KMS-11 (cell line): ENCODE results near the gene OR2M2.

Source experiments
- H2AFZ ChIP-seq: fragments of 200-600 bp; sonication (generic); 2 replicates; pipeline ENCODE4 v1.6.1; 2016; ENCODE audit warnings: antibody characterized with exemption, mixed run types, low read depth
- H3K27ac ChIP-seq: fragments of 200-600 bp; sonication (generic); 2 replicates; pipeline ENCODE4 v1.6.1; 2016; ENCODE audit warnings: mild to moderate bottlenecking, mixed run types
- H3K27me3 ChIP-seq: fragments of 200-600 bp; sonication (generic); 2 replicates; pipeline ENCODE4 v1.6.1; 2017; ENCODE audit warnings: mild to moderate bottlenecking, low read depth, mixed run types, moderate library complexity; ENCODE audit not compliant: insufficient read depth
- H3K36me3 ChIP-seq: fragments of 200-600 bp; sonication (generic); 2 replicates; pipeline ENCODE4 v1.6.1; 2017; ENCODE audit warnings: mild to moderate bottlenecking, mixed run types; ENCODE audit not compliant: insufficient read depth
- H3K4me1 ChIP-seq: fragments of 200-600 bp; sonication (generic); 2 replicates; pipeline ENCODE4 v1.6.1; 2016; ENCODE audit warnings: mild to moderate bottlenecking, low read depth, mixed run types; ENCODE audit not compliant: poor library complexity, severe bottlenecking
- H3K4me2 ChIP-seq: fragments of 200-600 bp; sonication (generic); 2 replicates; pipeline ENCODE4 v1.7.0; 2016; ENCODE audit warnings: mild to moderate bottlenecking, mixed run types
- H3K4me3 ChIP-seq: fragments of 200-600 bp; sonication (generic); IDR thresholded peaks from 2 replicates; pipeline ENCODE4 v1.6.1; 2017; ENCODE audit warnings: low read depth, low read length, mixed read lengths; ENCODE audit not compliant: insufficient read depth
- H3K79me2 ChIP-seq: fragments of 200-600 bp; sonication (generic); 2 replicates; pipeline ENCODE4 v1.6.1; 2016; ENCODE audit warnings: low read depth, mixed run types; ENCODE audit not compliant: insufficient read depth
- H3K9ac ChIP-seq: fragments of 200-600 bp; sonication (generic); 2 replicates; pipeline ENCODE4 v1.6.1; 2016; ENCODE audit warnings: mild to moderate bottlenecking, mixed run types
- H4K20me1 ChIP-seq: fragments of 200-600 bp; sonication (generic); 2 replicates; pipeline ENCODE4 v1.6.1; 2016; ENCODE audit warnings: mild to moderate bottlenecking, mixed run types; ENCODE audit not compliant: insufficient read depth
- TF ChIP-seq, protein P1 (sequence below): fragments of 200-600 bp; sonication (generic); conservative IDR thresholded peaks from 2 replicates; pipeline ENCODE4 v1.6.1; 2017; ENCODE audit warnings: low read depth, mild to moderate bottlenecking, antibody characterized with exemption, low read length, moderate library complexity, mixed read lengths

OR2M2 gene

GRCh38 chr1:248158758-248159157, 15.9 kb upstream of the OR2M2 start:
- TF ChIP-seq, protein P1, sequence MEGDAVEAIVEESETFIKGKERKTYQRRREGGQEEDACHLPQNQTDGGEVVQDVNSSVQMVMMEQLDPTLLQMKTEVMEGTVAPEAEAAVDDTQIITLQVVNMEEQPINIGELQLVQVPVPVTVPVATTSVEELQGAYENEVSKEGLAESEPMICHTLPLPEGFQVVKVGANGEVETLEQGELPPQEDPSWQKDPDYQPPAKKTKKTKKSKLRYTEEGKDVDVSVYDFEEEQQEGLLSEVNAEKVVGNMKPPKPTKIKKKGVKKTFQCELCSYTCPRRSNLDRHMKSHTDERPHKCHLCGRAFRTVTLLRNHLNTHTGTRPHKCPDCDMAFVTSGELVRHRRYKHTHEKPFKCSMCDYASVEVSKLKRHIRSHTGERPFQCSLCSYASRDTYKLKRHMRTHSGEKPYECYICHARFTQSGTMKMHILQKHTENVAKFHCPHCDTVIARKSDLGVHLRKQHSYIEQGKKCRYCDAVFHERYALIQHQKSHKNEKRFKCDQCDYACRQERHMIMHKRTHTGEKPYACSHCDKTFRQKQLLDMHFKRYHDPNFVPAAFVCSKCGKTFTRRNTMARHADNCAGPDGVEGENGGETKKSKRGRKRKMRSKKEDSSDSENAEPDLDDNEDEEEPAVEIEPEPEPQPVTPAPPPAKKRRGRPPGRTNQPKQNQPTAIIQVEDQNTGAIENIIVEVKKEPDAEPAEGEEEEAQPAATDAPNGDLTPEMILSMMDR, result no peak
- Histone ChIP-seq H3K4me3 (no peak overlapping the region), H2AFZ (no peak overlapping the region), H3K9ac (no peak overlapping the region), H3K27me3 (no peaks in the 10 kb centered on the region), H3K4me2 (no peak overlapping the region), H3K79me2 (no peaks in the 10 kb centered on the region), H3K4me1 (no peaks in the 10 kb centered on the region), H4K20me1 (no peaks in the 10 kb centered on the region), H3K27ac (no peak overlapping the region), H3K36me3 (no peaks in the 10 kb centered on the region)

GRCh38 chr1:248164031-248164430, 10.6 kb upstream of the OR2M2 start:
- no peak overlapping the region for H3K27ac ChIP-seq
- H3K9ac ChIP-seq, result no peak overlapping the region
- TF ChIP-seq, protein P1, result no peak
- no peaks in the 10 kb centered on the region for H3K4me1 ChIP-seq
- H3K27me3 ChIP-seq, result no peaks in the 10 kb centered on the region
- H3K4me2 ChIP-seq, result no peak overlapping the region
- no peaks in the 10 kb centered on the region for H3K36me3 ChIP-seq
- no peaks in the 10 kb centered on the region for H4K20me1 ChIP-seq
- H3K4me3 ChIP-seq, result no peak overlapping the region
- H2AFZ ChIP-seq, result no peak overlapping the region
- H3K79me2 ChIP-seq, result no peaks in the 10 kb centered on the region

GRCh38 chr1:248165186-248165585, 9.4 kb upstream of the OR2M2 start:
- H3K27ac ChIP-seq, result no peak overlapping the region
- no peak overlapping the region for H3K9ac ChIP-seq
- no peaks in the 10 kb centered on the region for H4K20me1 ChIP-seq
- H3K4me3 ChIP-seq, result no peak overlapping the region
- no peak overlapping the region for H2AFZ ChIP-seq
- TF ChIP-seq, protein P1, result no peak
- H3K27me3 ChIP-seq, result no peaks in the 10 kb centered on the region
- H3K4me2 ChIP-seq, result no peak overlapping the region
- no peaks in the 10 kb centered on the region for H3K36me3 ChIP-seq
- no peaks in the 10 kb centered on the region for H3K79me2 ChIP-seq
- H3K4me1 ChIP-seq, result no peaks in the 10 kb centered on the region

GRCh38 chr1:248183996-248184395, 9.4 kb downstream of the OR2M2 start:
- no peaks in the 10 kb centered on the region for H3K79me2 ChIP-seq
- no peaks in the 10 kb centered on the region for H3K36me3 ChIP-seq
- TF ChIP-seq, protein P1, result no peak
- H3K4me2 ChIP-seq, result peak overlapping the region; percentile 23
- no peaks in the 10 kb centered on the region for H3K27me3 ChIP-seq
- no peak overlapping the region for H3K4me3 ChIP-seq
- H4K20me1 ChIP-seq, result no peaks in the 10 kb centered on the region
- no peak overlapping the region for H3K27ac ChIP-seq
- no peak overlapping the region for H3K9ac ChIP-seq
- peaks cover 7% of the 10 kb centered on the region for H3K4me1 ChIP-seq
- H2AFZ ChIP-seq, result peak overlapping the region; percentile 31

GRCh38 chr1:248187363-248187762, 12.7 kb downstream of the OR2M2 start:
- no peaks in the 10 kb centered on the region for H4K20me1 ChIP-seq
- H3K4me3 ChIP-seq, result no peak overlapping the region
- no peak overlapping the region for H3K4me2 ChIP-seq
- H2AFZ ChIP-seq, result no peak overlapping the region
- H3K79me2 ChIP-seq, result no peaks in the 10 kb centered on the region
- no peak overlapping the region for H3K9ac ChIP-seq
- peaks cover 7% of the 10 kb centered on the region for H3K4me1 ChIP-seq
- no peaks in the 10 kb centered on the region for H3K27me3 ChIP-seq
- no peaks in the 10 kb centered on the region for H3K36me3 ChIP-seq
- TF ChIP-seq, protein P1, result no peak
- no peak overlapping the region for H3K27ac ChIP-seq
